Mammary epithelial cell (primary cell): ENCODE data around the gene ATP23.

ENCODE experiments used
- EZH2 ChIP-seq: IDR thresholded peaks from 2 replicates; pipeline ENCODE4 v1.6.1; 2012; ENCODE audit warnings: low read length, inconsistent platforms, borderline replicate concordance
- TF ChIP-seq, protein P1 (sequence below), 2 donors: IDR thresholded peaks in 1 of 2; conservative IDR thresholded peaks in 1 of 2; 2 replicates each; pipeline ENCODE4 v1.5.1; 2011 to 2012; ENCODE audit warnings: inconsistent platforms in 2 of 2, low read length in 2 of 2, mild to moderate bottlenecking in 2 of 2, control low read depth in 1 of 2, low read depth in 1 of 2; ENCODE audit not compliant: insufficient read depth in 1 of 2; ENCODE audit errors: extremely low read depth in 1 of 2

DNA sequence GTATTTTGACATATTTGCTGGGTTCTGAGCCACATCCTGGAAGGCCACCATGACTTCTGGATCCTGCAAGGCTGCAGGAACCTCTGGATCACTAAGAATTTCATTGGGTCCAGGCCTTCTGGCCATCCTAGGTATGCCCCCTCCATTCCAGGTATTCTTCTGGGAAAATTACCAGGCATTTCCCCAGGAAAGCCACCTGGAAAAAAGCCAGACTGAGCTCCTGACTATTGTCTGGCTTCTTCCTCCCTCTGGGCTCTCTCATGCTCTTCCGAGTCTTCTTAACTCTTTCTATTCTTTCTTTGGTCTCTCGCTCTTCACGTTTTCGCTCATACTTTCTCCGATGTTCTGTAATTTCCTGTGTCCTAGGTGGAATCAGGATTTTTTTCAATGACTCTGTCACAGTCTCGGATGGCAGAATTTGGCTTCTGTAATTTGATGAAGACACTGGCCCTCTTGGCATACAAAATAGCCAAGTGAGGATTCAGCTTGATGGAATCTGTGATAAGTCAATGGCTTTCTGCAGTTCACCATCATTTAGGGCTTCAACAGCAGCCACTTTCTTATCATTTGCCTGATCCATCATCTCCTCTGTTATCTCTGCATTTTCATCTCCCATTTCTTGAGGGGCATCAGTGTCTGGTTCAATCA, 42.6 kb downstream of the ATP23 start:
- TF ChIP-seq EZH2: no peak
- TF ChIP-seq, protein P1, sequence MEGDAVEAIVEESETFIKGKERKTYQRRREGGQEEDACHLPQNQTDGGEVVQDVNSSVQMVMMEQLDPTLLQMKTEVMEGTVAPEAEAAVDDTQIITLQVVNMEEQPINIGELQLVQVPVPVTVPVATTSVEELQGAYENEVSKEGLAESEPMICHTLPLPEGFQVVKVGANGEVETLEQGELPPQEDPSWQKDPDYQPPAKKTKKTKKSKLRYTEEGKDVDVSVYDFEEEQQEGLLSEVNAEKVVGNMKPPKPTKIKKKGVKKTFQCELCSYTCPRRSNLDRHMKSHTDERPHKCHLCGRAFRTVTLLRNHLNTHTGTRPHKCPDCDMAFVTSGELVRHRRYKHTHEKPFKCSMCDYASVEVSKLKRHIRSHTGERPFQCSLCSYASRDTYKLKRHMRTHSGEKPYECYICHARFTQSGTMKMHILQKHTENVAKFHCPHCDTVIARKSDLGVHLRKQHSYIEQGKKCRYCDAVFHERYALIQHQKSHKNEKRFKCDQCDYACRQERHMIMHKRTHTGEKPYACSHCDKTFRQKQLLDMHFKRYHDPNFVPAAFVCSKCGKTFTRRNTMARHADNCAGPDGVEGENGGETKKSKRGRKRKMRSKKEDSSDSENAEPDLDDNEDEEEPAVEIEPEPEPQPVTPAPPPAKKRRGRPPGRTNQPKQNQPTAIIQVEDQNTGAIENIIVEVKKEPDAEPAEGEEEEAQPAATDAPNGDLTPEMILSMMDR (conservative IDR thresholded peaks at IDR 0.05 in 1 of 2, IDR thresholded peaks at IDR 0.05 in 1 of 2; ENCODE audit: extremely low read depth in 1 of 2, insufficient read depth in 1 of 2, low read depth in 1 of 2, low read length in 2 of 2): no peak
